Stomach smooth muscle (tissue), 2 donors: Measurements from ENCODE around the gene RALGPS1.

Experiments
- H3K27ac ChIP-seq: one replicate; pipeline ENCODE4 v1.7.0; 2013; ENCODE audit warnings: mild to moderate bottlenecking, low read length, inconsistent platforms
- H3K27me3 ChIP-seq, 2 donors: one replicate each; pipeline ENCODE4 v1.7.0; 2013; ENCODE audit warnings: low read length in 2 of 2; ENCODE audit not compliant: insufficient read depth in 2 of 2, control insufficient read depth in 1 of 2
- H3K36me3 ChIP-seq, 2 donors: one replicate each; pipeline ENCODE4 v1.7.0; 2013; ENCODE audit warnings: low read length in 2 of 2; ENCODE audit not compliant: control insufficient read depth in 2 of 2, insufficient read depth in 2 of 2
- H3K4me1 ChIP-seq: one replicate; pipeline ENCODE4 v1.7.0; 2013; ENCODE audit warnings: low read length; ENCODE audit not compliant: control insufficient read depth, insufficient read depth
- H3K4me3 ChIP-seq, 2 donors: one replicate each; pipeline ENCODE4 v1.7.0; 2013; ENCODE audit warnings: low read length in 2 of 2
- H3K9ac ChIP-seq, 2 donors: one replicate each; pipeline ENCODE4 v1.7.0; 2013; ENCODE audit warnings: low read length in 2 of 2, mild to moderate bottlenecking in 1 of 2
- H3K9me3 ChIP-seq, 2 donors: one replicate each; pipeline ENCODE4 v1.7.0; 2013; ENCODE audit warnings: low read length in 2 of 2; ENCODE audit not compliant: control insufficient read depth in 2 of 2
- donor health status: healthy.
- donor health status: Pancreatic carcinoma.

Gene RALGPS1

GRCh38 chr9:127038531-127038930 lies 123.9 kb downstream of the RALGPS1 start:
- Histone ChIP-seq H3K27me3 (no peaks in the 10 kb centered on the region), H3K9ac (no peak overlapping the region), H3K4me3 (no peak overlapping the region), H3K4me1 (peaks cover 10% of the 10 kb centered on the region), H3K9me3 (no peaks in the 10 kb centered on the region), H3K27ac (no peak overlapping the region), H3K36me3 (no peaks in the 10 kb centered on the region)

- no peaks in the 10 kb centered on the region for H3K27me3 ChIP-seq
- H3K9ac ChIP-seq, result no peak overlapping the region
- H3K27ac ChIP-seq, result no peak overlapping the region
- H3K4me3 ChIP-seq, result no peak overlapping the region
- no peaks in the 10 kb centered on the region for H3K9me3 ChIP-seq
- no peaks in the 10 kb centered on the region for H3K36me3 ChIP-seq
- peaks cover 7% of the 10 kb centered on the region for H3K4me1 ChIP-seq
Measured at GRCh38 chr9:127039492-127039891, 124.9 kb downstream of the RALGPS1 start.

- Histone ChIP-seq H3K36me3 (no peaks in the 10 kb centered on the region), H3K27ac (no peak overlapping the region), H3K4me3 (no peak overlapping the region), H3K27me3 (no peaks in the 10 kb centered on the region), H3K9ac (no peak overlapping the region), H3K4me1 (peaks cover 2% of the 10 kb centered on the region), H3K9me3 (no peaks in the 10 kb centered on the region)
Measured at GRCh38 chr9:127045148-127045547, 130.6 kb downstream of the RALGPS1 start.

GRCh38 chr9:127047971-127048370 lies 133.4 kb downstream of the RALGPS1 start:
- Histone ChIP-seq H3K4me1 (peaks cover 21% of the 10 kb centered on the region), H3K36me3 (no peaks in the 10 kb centered on the region), H3K27ac (no peak overlapping the region)

GRCh38 chr9:127049044-127049443 lies 134.5 kb downstream of the RALGPS1 start:
- Histone ChIP-seq H3K27ac (no peak overlapping the region), H3K9ac (no peak overlapping the region), H3K36me3 (no peaks in the 10 kb centered on the region), H3K9me3 (no peaks in the 10 kb centered on the region), H3K27me3 (no peaks in the 10 kb centered on the region), H3K4me3 (no peak overlapping the region), H3K4me1 (peaks cover 31% of the 10 kb centered on the region)

More at GRCh38 chr9:127047971-127048370, 133.4 kb downstream of the RALGPS1 start:
- H3K4me3 ChIP-seq, result no peak overlapping the region
- H3K9me3 ChIP-seq, result no peaks in the 10 kb centered on the region
- no peak overlapping the region for H3K9ac ChIP-seq
- no peaks in the 10 kb centered on the region for H3K27me3 ChIP-seq

GRCh38 chr9:127049581-127049980 lies 135.0 kb downstream of the RALGPS1 start:
- H3K9ac ChIP-seq, result no peak overlapping the region
- peak overlapping the region; percentile 2 for H3K27ac ChIP-seq
- H3K9me3 ChIP-seq, result no peaks in the 10 kb centered on the region
- H3K27me3 ChIP-seq, result no peaks in the 10 kb centered on the region
- peaks cover 36% of the 10 kb centered on the region for H3K4me1 ChIP-seq
- no peak overlapping the region for H3K4me3 ChIP-seq
- H3K36me3 ChIP-seq, result no peaks in the 10 kb centered on the region

- Histone ChIP-seq H3K9me3 (no peaks in the 10 kb centered on the region), H3K36me3 (no peaks in the 10 kb centered on the region), H3K27me3 (no peaks in the 10 kb centered on the region), H3K4me3 (no peak overlapping the region), H3K4me1 (peaks cover 39% of the 10 kb centered on the region), H3K27ac (no peak overlapping the region), H3K9ac (no peak overlapping the region)
Measured at GRCh38 chr9:127050152-127050551, 135.6 kb downstream of the RALGPS1 start.

- no peaks in the 10 kb centered on the region for H3K9me3 ChIP-seq
- no peak overlapping the region for H3K27ac ChIP-seq
- no peaks in the 10 kb centered on the region for H3K36me3 ChIP-seq
- peaks cover 39% of the 10 kb centered on the region for H3K4me1 ChIP-seq
- no peaks in the 10 kb centered on the region for H3K27me3 ChIP-seq
- H3K4me3 ChIP-seq, result no peak overlapping the region
- no peak overlapping the region for H3K9ac ChIP-seq
Measured at GRCh38 chr9:127050591-127051001, 136.0 kb downstream of the RALGPS1 start.

GRCh38 chr9:127051881-127052595 lies 137.5 kb downstream of the RALGPS1 start:
- no peak overlapping the region for H3K9ac ChIP-seq
- peaks cover 0 to 2% of the 10 kb centered on the region in 2 donors for H3K36me3 ChIP-seq
- no peaks in the 10 kb centered on the region for H3K9me3 ChIP-seq
- peaks cover 44% of the 10 kb centered on the region for H3K4me1 ChIP-seq
- H3K27ac ChIP-seq, result peak overlapping the region; percentile 31
- no peak overlapping the region for H3K4me3 ChIP-seq
- no peaks in the 10 kb centered on the region for H3K27me3 ChIP-seq

GRCh38 chr9:127053057-127053821 lies 138.7 kb downstream of the RALGPS1 start:
- H3K9me3 ChIP-seq, result no peaks in the 10 kb centered on the region
- peak overlapping the region; percentile 66 for H3K27ac ChIP-seq
- H3K36me3 ChIP-seq, result peaks cover 0 to 2% of the 10 kb centered on the region in 2 donors
- H3K9ac ChIP-seq, result no peak overlapping the region
- peak overlapping the region in 1 of 2 donors; percentile 52 for H3K4me3 ChIP-seq
- no peaks in the 10 kb centered on the region for H3K27me3 ChIP-seq
- peaks cover 53% of the 10 kb centered on the region for H3K4me1 ChIP-seq

- Histone ChIP-seq H3K4me3 (peak overlapping the region in 1 of 2 donors; percentile 52), H3K27ac (peak overlapping the region; percentile 66), H3K27me3 (no peaks in the 10 kb centered on the region), H3K9me3 (no peaks in the 10 kb centered on the region), H3K36me3 (peaks cover 0 to 2% of the 10 kb centered on the region in 2 donors), H3K9ac (no peak overlapping the region), H3K4me1 (peaks cover 56% of the 10 kb centered on the region)
Measured at GRCh38 chr9:127053960-127054359, 139.4 kb downstream of the RALGPS1 start.
